ENCODE data around the gene SLC35F2.

DNA sequence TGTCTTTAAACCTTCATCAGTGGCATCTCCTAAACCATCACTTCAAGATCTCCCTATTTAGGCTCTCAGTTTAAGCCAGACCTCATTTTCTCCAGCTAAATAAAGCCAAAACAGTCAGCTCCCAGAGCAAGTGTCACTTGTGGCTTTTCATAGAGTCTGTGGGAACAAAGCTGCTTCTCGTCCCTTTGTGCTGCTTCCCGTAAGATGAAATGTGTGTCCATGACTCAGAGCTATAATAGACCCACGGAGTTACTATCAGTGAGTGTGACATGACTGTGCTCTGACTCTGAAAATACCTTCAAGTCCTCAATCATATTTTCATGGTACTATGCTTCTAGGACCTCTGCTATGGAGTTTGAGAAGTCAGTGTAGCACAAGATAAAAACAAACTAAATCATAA is 89.4 kb downstream of the SLC35F2 start:
- TF ChIP-seq, protein P1, sequence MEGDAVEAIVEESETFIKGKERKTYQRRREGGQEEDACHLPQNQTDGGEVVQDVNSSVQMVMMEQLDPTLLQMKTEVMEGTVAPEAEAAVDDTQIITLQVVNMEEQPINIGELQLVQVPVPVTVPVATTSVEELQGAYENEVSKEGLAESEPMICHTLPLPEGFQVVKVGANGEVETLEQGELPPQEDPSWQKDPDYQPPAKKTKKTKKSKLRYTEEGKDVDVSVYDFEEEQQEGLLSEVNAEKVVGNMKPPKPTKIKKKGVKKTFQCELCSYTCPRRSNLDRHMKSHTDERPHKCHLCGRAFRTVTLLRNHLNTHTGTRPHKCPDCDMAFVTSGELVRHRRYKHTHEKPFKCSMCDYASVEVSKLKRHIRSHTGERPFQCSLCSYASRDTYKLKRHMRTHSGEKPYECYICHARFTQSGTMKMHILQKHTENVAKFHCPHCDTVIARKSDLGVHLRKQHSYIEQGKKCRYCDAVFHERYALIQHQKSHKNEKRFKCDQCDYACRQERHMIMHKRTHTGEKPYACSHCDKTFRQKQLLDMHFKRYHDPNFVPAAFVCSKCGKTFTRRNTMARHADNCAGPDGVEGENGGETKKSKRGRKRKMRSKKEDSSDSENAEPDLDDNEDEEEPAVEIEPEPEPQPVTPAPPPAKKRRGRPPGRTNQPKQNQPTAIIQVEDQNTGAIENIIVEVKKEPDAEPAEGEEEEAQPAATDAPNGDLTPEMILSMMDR (IDR thresholded peaks at IDR 0.05), result no peak
- TF ChIP-seq POLR2A (IDR thresholded peaks at IDR 0.05), result no peak
